ENCODE data around the gene PRKCZ.

PRKCZ gene

DNA sequence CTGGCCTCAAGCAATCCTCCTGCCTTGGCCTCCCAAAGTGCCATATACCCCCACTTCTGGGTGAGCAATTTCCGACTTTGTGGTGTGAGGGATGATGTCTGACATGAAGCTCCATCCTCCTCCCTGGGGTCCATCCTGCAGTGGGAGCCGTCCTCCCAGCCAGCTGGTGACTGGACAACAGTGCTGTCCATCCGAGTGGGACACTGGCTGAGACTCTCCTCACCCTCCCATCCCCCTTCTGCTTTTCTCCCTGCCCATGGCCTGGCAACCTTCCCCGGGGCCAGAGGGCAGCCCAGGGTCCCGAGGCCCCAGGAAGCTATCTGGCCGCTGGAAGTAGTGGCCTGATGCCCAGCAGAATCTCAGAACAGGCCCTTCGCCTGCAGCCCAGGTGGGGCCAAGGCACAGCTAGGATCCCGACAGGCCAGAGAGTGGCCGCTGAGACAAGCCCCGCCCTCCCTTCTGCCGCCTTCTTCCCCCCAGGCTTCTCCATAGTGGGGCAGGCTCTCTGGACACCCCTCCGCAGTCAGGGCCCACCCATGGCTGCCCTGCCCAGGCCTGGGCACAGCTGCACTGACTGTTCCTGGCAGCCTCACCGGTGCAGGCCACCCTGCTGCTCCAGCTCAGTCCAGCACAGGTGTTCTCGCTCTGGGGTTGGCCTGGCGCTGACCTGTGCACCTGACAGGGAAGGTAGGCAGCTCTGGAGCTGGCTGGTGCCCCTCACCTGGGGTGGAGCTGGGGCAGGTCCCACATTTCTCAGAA lies 152.8 kb downstream of the PRKCZ start:
- in situ Hi-C loops (cut with HindIII; ENCODE audit: low sequenced_read_pairs) = no loop called here

- in situ Hi-C loops (cut with HindIII; ENCODE audit: low sequenced_read_pairs) = no loop called here
Measured at GRCh38 chr1:2203671-2204414, 153.6 kb downstream of the PRKCZ start.

- in situ Hi-C loops (cut with HindIII; ENCODE audit: low sequenced_read_pairs) = no loop called here
Measured at GRCh38 chr1:2204415-2205190, 154.4 kb downstream of the PRKCZ start.

DNA sequence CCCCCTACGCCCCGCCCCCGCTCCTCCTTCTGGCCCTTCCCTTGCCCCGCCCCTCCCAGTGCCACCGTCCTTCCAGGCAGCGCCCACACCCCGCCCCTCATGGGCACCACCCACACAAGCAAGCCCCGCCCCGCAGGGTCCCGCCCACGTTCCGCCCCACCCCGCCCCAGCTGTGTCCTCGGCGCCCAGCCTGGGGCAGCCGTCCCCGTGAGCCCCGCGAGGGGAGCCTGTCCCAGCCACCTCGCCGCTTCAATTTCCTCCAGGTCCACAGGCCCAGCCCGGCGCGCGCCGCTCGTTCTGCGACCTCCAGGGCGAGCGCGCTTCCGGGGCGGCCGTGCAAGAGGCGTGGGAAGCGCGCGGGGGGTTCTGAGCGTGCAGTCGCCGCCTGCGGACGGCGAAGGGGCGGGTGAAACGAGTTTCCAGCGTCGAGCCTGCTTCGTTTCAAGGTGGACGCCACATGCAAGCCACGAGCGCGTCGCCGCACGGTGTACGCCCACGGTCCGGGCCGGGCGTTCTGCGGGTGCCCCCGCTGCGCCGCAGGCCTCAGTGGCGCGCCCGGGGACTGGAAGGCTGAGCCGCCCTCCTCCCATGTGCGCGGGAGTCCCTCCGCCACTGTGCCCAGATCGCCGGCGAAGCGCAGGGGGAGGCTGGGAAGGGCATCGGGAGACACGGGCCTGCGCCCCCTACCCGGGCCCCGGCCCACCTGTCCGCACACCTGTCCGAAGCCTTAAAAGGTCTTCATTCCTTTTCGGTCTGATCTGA lies 155.2 kb downstream of the PRKCZ start:
- in situ Hi-C loops (cut with HindIII; ENCODE audit: low sequenced_read_pairs) = no loop called here

DNA sequence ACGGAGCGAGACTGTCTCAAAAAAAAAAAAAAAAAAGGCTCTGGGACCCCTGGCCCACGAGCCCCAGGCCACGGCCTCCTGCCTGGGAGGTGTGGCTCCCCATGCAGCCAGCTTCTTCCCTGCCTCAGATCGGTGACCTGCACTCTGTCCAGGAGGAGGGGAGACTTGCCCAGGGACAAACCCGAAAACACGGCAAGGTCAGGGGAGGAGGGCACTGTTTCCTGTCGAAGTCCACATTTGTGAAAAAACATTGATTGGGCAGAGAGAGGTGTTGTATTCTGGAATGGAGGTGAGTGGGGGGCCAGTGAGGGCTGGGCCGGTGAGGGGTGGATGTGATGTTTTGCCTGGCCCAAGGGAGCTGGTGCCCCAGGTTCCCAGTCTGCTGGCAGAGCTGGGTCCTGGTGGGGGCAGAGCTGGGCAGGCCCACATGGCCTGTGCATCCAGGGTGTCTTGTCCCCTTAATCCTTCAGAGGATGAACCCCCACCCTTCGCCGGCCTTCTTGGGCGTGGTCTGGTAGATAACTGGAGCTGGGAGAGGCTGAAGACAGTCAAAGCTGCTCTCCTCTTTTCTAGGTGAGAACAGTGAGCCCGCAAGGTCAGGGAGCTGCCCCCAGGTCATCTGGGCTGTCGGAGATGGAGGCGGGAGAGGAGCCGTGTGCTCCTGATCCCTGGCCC lies 156.7 kb downstream of the PRKCZ start:
- in situ Hi-C loops (cut with HindIII; ENCODE audit: low sequenced_read_pairs) = no loop called here

DNA sequence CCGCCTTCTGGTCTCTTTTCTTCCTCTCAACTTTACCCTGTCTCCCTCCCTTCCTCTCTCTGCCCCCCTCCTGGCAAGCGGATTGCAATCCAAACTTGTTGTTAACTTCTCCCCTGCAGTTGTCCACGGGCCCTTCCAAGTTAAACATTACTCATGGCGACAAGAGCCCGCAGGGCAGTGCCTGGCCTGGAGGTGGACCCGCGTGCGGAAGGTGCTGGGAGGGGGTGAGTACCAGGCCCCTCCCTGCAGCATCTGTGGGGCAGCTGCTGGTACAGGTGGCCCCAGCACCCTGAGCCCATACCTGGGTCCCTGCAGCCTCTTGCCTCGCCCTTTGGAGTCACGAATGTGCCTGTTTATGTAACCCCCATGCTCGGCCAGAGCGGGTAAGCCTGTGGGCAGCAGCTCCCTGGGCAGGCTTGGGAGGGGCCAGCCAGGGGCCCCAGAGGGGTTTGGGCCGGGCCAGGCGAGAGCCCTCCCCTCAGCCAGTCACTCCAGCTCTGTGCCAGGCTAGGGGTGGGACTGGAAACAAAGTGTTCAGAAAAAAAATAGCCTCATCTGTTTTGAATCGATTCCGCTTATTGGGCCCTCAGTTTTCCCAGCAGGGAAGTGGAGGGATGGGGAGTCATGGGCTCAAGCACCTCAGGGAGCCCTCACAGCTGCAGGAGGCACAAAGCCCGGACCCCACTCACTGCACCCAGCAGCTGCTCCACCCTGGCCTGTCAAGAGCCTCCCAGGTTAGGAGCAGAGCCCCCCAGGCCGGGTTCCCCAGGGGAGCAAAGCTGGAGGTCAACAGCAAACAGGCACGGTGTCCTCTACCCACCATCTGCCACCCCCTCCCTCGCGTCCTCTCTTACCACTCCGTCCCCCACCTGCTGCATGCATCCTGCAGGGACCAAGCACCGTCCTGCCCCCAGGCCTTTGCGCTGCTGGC lies 158.4 kb downstream of the PRKCZ start:
- in situ Hi-C loops (cut with HindIII; ENCODE audit: low sequenced_read_pairs) = no loop called here

DNA sequence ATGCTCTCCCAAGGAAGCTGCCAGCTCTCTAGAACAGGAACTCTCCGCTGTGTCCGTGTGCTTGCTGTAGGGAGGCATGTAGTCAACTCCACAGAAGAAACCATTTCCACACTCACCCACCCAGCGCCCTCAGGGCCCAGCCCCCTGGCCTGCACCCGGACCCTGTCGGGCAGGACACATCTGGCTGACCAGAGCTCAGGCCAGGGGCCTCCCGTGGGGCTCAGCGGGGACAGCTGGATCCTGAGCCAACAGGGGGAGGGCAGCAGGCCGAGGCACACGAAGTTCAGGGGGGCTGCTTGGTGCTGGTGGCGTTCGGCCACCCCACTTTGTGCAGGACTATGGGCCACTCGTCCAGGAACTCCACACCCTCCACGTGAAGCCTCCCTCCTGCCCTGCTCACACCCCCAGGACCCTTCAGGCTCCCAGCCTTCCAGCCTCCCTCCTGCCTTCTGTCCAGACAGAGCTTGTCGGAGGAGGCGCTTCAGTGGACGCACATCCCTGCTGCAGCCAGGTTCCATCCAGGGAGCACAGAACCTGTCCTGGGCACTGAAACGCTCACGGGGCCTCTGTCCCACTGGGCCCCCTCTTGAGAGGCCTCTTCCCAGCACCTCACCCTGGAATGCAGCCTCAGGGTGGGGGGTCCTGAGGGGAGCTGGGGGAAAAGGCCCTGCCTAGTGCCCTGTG lies 159.3 kb downstream of the PRKCZ start:
- in situ Hi-C loops (cut with HindIII; ENCODE audit: low sequenced_read_pairs) = loop anchor here (10.0 kb wide), 1 partner anchor 195 kb away; no protein-coding TSS in a partner anchor

- in situ Hi-C loops (cut with HindIII; ENCODE audit: low sequenced_read_pairs) = loop anchor here (10.0 kb wide), 1 partner anchor 195 kb away; no protein-coding TSS in a partner anchor
Measured at GRCh38 chr1:2210084-2210653, 160.0 kb downstream of the PRKCZ start.

- in situ Hi-C loops (cut with HindIII; ENCODE audit: low sequenced_read_pairs) = loop anchor here (10.0 kb wide), 1 partner anchor 194 kb away; no protein-coding TSS in a partner anchor
Measured at GRCh38 chr1:2210786-2211185, 160.6 kb downstream of the PRKCZ start.

GRCh38 chr1:2212274-2212531 lies 162.0 kb downstream of the PRKCZ start:
- in situ Hi-C loops (cut with HindIII; ENCODE audit: low sequenced_read_pairs) = loop anchor here (10.0 kb wide), 1 partner anchor 193 kb away; no protein-coding TSS in a partner anchor

DNA sequence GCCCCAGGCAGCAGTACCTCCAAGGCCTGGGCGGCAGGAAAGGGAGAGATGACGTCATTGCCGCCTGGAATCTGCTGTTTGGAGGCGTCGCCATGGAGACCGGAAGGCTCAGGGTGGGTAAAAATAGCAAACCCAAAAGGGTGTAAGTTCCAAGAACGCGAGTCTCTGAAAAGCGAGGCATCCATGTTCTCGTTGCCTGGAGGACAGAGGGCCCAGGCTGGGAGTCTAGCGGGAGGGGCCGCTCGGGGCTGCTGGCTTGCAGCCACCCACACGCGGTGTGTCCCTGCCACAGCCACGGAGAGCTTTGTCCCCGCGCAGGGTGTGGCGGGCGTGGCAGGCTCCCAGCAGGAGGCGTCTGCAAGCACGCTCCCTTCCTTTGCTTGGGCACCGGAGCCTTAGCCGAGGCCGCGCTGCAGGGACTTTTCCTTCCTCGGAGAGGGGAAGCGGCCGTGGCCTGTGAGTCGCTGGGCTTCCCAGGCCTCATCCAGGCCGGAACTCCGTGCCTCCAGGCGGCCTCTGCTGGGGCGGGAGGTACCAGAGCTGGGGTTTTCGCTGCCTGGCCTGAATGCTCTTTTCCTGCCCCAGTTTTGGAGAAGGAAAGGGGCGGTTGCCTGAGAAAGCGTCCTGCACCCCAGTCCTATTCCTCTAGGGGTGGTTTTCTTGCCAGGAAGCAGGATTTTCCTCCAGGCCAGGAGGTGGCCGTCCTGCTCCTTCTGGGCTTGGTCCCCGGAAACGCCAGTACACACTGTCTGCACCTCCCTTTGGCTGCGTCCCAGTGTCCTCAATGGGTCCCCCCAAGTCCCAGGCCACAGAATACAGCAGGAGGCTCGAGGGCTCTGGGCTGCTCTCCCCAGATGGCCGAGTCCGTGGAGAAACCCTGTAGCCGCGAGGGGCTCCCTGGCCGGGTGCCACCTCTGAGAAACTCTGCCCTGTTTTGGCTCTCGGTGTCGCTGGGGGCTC lies 162.6 kb downstream of the PRKCZ start:
- in situ Hi-C loops (cut with HindIII; ENCODE audit: low sequenced_read_pairs) = loop anchor here (10.0 kb wide), 1 partner anchor 192 kb away; no protein-coding TSS in a partner anchor

DNA sequence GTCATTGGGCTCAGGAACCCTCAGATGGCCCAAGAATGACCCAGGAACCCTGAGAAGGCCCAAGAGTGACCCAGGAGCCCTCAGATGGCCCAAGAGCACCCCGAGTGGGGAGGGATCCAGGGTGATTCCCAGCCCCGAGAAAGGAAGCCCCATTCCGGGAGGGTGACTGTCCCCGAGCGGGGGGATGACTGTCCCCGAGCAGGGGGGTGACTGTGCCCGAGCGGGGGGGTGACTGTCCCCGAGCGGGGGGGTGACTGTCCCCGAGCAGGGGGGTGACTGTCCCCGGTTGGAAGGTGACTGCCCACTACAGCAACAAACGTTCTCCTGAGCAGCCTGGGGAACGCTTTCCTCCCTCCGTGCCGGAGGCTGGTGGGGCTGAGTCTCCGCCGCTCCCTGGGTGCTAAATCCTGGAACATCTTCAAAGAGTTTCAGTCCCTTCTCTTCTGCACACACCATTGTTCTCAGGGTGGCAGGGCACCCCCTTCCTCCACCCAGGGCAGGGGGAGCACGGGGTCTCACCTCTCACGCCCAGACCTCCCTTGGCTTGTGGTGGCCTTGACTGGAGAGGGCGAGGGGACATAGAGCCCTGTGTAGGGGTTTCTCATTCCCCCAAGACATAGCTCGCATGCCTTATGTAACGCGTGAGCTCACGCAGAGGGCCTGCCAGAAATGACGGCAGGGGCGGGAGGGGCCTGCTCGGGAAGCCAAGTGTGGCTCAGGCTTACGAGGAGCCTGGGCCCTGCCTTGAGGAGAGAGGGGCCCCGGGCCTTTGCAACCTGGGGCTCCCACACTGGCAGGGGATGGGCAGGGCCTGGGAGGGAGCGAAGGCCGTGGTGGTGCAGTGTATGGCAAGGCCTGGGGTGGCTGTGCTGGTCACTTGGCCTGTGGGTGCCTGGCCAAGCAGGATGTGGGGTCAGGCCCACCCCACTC lies 163.6 kb downstream of the PRKCZ start:
- in situ Hi-C loops (cut with HindIII; ENCODE audit: low sequenced_read_pairs) = loop anchor here (10.0 kb wide), 1 partner anchor 191 kb away; no protein-coding TSS in a partner anchor

DNA sequence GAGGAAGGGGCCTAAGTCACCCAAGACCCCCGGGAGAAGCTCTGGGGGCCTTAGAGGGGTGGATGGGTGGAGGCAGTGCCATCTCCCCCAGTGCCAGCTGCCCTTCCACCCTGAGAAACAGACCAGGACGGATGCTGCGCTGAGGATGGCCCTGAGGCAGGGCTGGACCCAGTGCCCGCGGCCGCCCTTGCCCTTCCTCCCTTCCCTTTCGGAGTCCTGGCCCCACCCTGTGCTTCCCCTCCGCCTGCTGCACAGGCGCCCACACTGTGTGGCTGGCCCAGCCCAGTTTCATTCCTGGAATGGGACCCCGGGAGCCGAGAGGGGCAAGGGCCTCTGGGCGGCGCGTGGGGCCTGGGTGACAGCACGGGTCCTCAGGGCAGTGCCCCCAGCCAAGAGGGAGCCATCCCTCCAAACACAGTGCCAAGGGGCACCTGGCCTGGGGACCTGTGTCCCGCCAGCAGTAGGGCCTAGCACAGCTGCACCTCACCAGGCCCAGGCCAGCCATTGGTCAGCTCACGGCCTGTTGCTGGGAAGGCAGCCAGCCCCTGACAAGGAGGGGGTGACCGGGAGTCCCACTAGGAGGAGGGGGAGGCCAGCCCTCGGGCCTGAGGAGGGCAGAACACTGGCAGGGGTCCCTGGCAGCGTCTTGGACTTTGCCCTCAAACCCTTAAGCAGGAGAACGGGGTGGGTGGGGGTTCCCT lies 164.5 kb downstream of the PRKCZ start:
- in situ Hi-C loops (cut with HindIII; ENCODE audit: low sequenced_read_pairs) = loop anchor here (10.0 kb wide), 1 partner anchor 190 kb away; no protein-coding TSS in a partner anchor

- in situ Hi-C loops (cut with HindIII; ENCODE audit: low sequenced_read_pairs) = loop anchor here (10.0 kb wide), 1 partner anchor 189 kb away; no protein-coding TSS in a partner anchor
Measured at GRCh38 chr1:2215329-2215728, 165.1 kb downstream of the PRKCZ start.

Measured in DLD1 (cell line).